ENCODE results near the gene GKN1. TPM values are rescaled to one million over a fixed set of nuclear protein-coding genes. Genes with fewer than 3 reads are reported as not detected.

GKN1 gene
- total and polyA plus RNA-seq, 2 of the 8 experiments (the other 6 are each of a cell fraction or from before 2014, with no cell fraction given): not detected

GRCh38 chr2:68997401-68997800 is 23.0 kb downstream of the GKN1 start:
- H2AFZ ChIP-seq (ENCODE audit: low read length): no peak overlapping the region
- no peak overlapping the region for H2AK5ac ChIP-seq (ENCODE audit: low read depth, low read length)
- H3K27me3 ChIP-seq (replicated peaks in 1 of 4; ENCODE audit: control insufficient read depth in 3 of 4, extremely low read depth in 1 of 4, insufficient read depth in 3 of 4, low read length in 3 of 4): no peaks in the 10 kb centered on the region
- H3K36me3 ChIP-seq (ENCODE audit: control insufficient read depth in 2 of 4, insufficient read depth in 4 of 4, low read length in 3 of 4): no peaks in the 10 kb centered on the region
- no peak overlapping the region for H4K5ac ChIP-seq (ENCODE audit: insufficient read length, low read depth, low read length)
- DNase-seq (ENCODE audit: low read depth in 1 of 2, low spot score in 2 of 2): no peak
- no peak overlapping the region for H3K56ac ChIP-seq (replicated peaks; ENCODE audit: insufficient read length, low read depth, low read length)
- H2BK5ac ChIP-seq (ENCODE audit: low read depth, low read length): no peak overlapping the region
- CTCF ChIA-PET (ENCODE audit: partially characterized antibody): interaction anchor here (0.6 to 0.7 kb wide), 2 partner anchors 121 to 275 kb away, joined by 3 to 4 read pairs; no protein-coding TSS in a partner anchor
- no peak overlapping the region for H2BK120ac ChIP-seq (replicated peaks; ENCODE audit: low read depth, low read length)
- H2BK15ac ChIP-seq (ENCODE audit: low read length): no peak overlapping the region
- no peaks in the 10 kb centered on the region for H3K4me1 ChIP-seq (replicated peaks in 1 of 4; ENCODE audit: control insufficient read depth in 3 of 4, insufficient read depth in 4 of 4, low read length in 3 of 4)
- H3K27ac ChIP-seq (ENCODE audit: low read depth, low read length): no peak overlapping the region
- no peak overlapping the region for H2BK20ac ChIP-seq (ENCODE audit: low read length)
- no peak overlapping the region for H4K91ac ChIP-seq (replicated peaks; ENCODE audit: insufficient read length, low read length)
- H3K23ac ChIP-seq (ENCODE audit: insufficient read length): no peak overlapping the region
- H3K18ac ChIP-seq (ENCODE audit: extremely low read depth, low read length): no peak overlapping the region
- no peak overlapping the region for H3K14ac ChIP-seq (ENCODE audit: insufficient read length)
- H4K8ac ChIP-seq (ENCODE audit: extremely low read depth, insufficient read depth, low read length): no peak overlapping the region
- H3K23me2 ChIP-seq (ENCODE audit: low read depth, low read length): peaks cover 1% of the 10 kb centered on the region; the same call in 1 of the 2 replicates
- POLR2A ChIA-PET (ENCODE audit: partially characterized antibody): no interaction called here
- peaks cover 0 to under 1% of the 10 kb centered on the region in 2 experiments; a peak in 1 of 4 replicates for H3K9me3 ChIP-seq (ENCODE audit: insufficient read depth in 2 of 2, low read depth in 1 of 2, low read length in 1 of 2)
- no peak overlapping the region for H2BK12ac ChIP-seq (ENCODE audit: low read depth, low read length)
- no peak overlapping the region for H3K9ac ChIP-seq (replicated peaks in 1 of 4; ENCODE audit: extremely low read depth in 1 of 4, low read depth in 3 of 4, low read length in 3 of 4)
- H3K4ac ChIP-seq (replicated peaks; ENCODE audit: insufficient read length, low read depth, low read length): no peak overlapping the region
- no peaks in the 10 kb centered on the region for H3K79me1 ChIP-seq (ENCODE audit: low read depth, low read length)
- no peaks in the 10 kb centered on the region for H4K20me1 ChIP-seq (replicated peaks in 1 of 2; ENCODE audit: control insufficient read depth in 1 of 2, insufficient read depth in 2 of 2, low read length in 2 of 2)
- H3K79me2 ChIP-seq (ENCODE audit: control insufficient read depth in 1 of 2, insufficient read depth in 2 of 2, low read length in 2 of 2): no peaks in the 10 kb centered on the region
- H3K4me2 ChIP-seq (ENCODE audit: insufficient read depth in 1 of 2, low read depth in 2 of 2, low read length in 2 of 2): no peak overlapping the region
- H3K4me3 ChIP-seq (ENCODE audit: extremely low read depth in 1 of 4, insufficient read depth in 2 of 4, low read depth in 3 of 4, low read length in 4 of 4): no peak overlapping the region
- no peak for FAIRE-seq
- TF ChIP-seq ZNF274 (IDR thresholded peaks at IDR 0.05; ENCODE audit: borderline replicate concordance, extremely low read depth, low read length) (no peak), BACH1 (IDR thresholded peaks at IDR 0.05; ENCODE audit: low read length) (no peak), HDAC2 (IDR thresholded peaks at IDR 0.05; ENCODE audit: borderline replicate concordance in 1 of 2, low read depth in 2 of 2, low read length in 2 of 2) (no peak), SIN3A (conservative IDR thresholded peaks at IDR 0.05 in 1 of 2, IDR thresholded peaks at IDR 0.05 in 1 of 2; ENCODE audit: low read depth in 1 of 2, low read length in 2 of 2) (no peak), CBX5 (IDR thresholded peaks at IDR 0.05; ENCODE audit: low read depth, low read length) (no peak), NANOG (IDR thresholded peaks at IDR 0.05; ENCODE audit: insufficient read depth, low read depth, low read length, poor library complexity, severe bottlenecking) (no peak), EGR1 (IDR thresholded peaks at IDR 0.05; ENCODE audit: borderline replicate concordance, low read depth, low read length) (no peak), SIRT6 (IDR thresholded peaks at IDR 0.05; ENCODE audit: low read length) (no peak), HDAC6 (IDR thresholded peaks at IDR 0.05; ENCODE audit: low read depth, low read length) (no peak), TAF7 (optimal IDR thresholded peaks at IDR 0.05; ENCODE audit: borderline replicate concordance, low read depth, low read length) (no peak)
- TF ChIP-seq, protein P1, sequence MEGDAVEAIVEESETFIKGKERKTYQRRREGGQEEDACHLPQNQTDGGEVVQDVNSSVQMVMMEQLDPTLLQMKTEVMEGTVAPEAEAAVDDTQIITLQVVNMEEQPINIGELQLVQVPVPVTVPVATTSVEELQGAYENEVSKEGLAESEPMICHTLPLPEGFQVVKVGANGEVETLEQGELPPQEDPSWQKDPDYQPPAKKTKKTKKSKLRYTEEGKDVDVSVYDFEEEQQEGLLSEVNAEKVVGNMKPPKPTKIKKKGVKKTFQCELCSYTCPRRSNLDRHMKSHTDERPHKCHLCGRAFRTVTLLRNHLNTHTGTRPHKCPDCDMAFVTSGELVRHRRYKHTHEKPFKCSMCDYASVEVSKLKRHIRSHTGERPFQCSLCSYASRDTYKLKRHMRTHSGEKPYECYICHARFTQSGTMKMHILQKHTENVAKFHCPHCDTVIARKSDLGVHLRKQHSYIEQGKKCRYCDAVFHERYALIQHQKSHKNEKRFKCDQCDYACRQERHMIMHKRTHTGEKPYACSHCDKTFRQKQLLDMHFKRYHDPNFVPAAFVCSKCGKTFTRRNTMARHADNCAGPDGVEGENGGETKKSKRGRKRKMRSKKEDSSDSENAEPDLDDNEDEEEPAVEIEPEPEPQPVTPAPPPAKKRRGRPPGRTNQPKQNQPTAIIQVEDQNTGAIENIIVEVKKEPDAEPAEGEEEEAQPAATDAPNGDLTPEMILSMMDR (IDR thresholded peaks at IDR 0.05; ENCODE audit: control extremely low read depth in 1 of 3, insufficient read depth in 1 of 3, low read depth in 1 of 3, low read length in 3 of 3): no peak
- TF ChIP-seq, protein P2, sequence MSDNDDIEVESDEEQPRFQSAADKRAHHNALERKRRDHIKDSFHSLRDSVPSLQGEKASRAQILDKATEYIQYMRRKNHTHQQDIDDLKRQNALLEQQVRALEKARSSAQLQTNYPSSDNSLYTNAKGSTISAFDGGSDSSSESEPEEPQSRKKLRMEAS (IDR thresholded peaks at IDR 0.05): no peak
